MM.1S (cell line): Measurements from ENCODE around the gene KRT8.

ENCODE experiments used
- DNase-seq: peaks from one replicate; pipeline ENCODE4 v3.0.0-alpha.2; 2015
- H2AFZ ChIP-seq: fragments of 300-600 bp; sonication (generic); 2 replicates; pipeline ENCODE4 v1.6.0; 2016; ENCODE audit warnings: antibody characterized with exemption, low read length
- H3F3A ChIP-seq: fragments of 300-600 bp; sonication (generic); 2 replicates; pipeline ENCODE4 v1.6.1; 2016; ENCODE audit warnings: mild to moderate bottlenecking, antibody characterized with exemption, low read length, moderate library complexity, mixed read lengths; ENCODE audit not compliant: insufficient read depth
- H3K27ac ChIP-seq: fragments of 300-600 bp; sonication (generic); 2 replicates; pipeline ENCODE4 v1.5.1; 2016; ENCODE audit warnings: mild to moderate bottlenecking, low read length
- H3K27me3 ChIP-seq: fragments of 300-600 bp; sonication (generic); replicated peaks from 2 replicates; pipeline ENCODE4 v1.6.0; 2016; ENCODE audit warnings: low read length; ENCODE audit not compliant: insufficient read depth
- H3K36me3 ChIP-seq: fragments of 300-600 bp; sonication (generic); replicated peaks from 2 replicates; pipeline ENCODE4 v1.6.1; 2016; ENCODE audit warnings: mild to moderate bottlenecking, low read length, mixed read lengths; ENCODE audit not compliant: insufficient read depth
- H3K4me1 ChIP-seq: fragments of 300-600 bp; sonication (generic); 2 replicates; pipeline ENCODE4 v1.6.1; 2016; ENCODE audit warnings: low read length, mixed read lengths
- H3K4me2 ChIP-seq: fragments of 300-600 bp; sonication (generic); 2 replicates; pipeline ENCODE4 v1.6.0; 2016; ENCODE audit warnings: low read depth, low read length
- H3K4me3 ChIP-seq: fragments of 300-600 bp; sonication (generic); 2 replicates; pipeline ENCODE4 v1.5.1; 2016; ENCODE audit warnings: low read length, mixed read lengths
- H3K79me2 ChIP-seq: fragments of 300-600 bp; sonication (generic); 2 replicates; pipeline ENCODE4 v1.6.1; 2016; ENCODE audit warnings: mixed run types, low read length, mixed read lengths
- H3K9ac ChIP-seq: fragments of 300-600 bp; sonication (generic); 2 replicates; pipeline ENCODE4 v1.6.1; 2016; ENCODE audit warnings: low read length, mixed read lengths
- H3K9me2 ChIP-seq: fragments of 300-600 bp; sonication (generic); replicated peaks from 2 replicates; pipeline ENCODE4 v1.6.1; 2016; ENCODE audit warnings: mild to moderate bottlenecking, low read length, mixed read lengths; ENCODE audit not compliant: insufficient read depth
- H3K9me3 ChIP-seq: fragments of 300-600 bp; sonication (generic); replicated peaks from 2 replicates; pipeline ENCODE4 v1.6.1; 2016; ENCODE audit warnings: mild to moderate bottlenecking, low read length, mixed read lengths; ENCODE audit not compliant: insufficient read depth
- H4K20me1 ChIP-seq: fragments of 300-600 bp; sonication (generic); 2 replicates; pipeline ENCODE4 v1.6.1; 2016; ENCODE audit warnings: mild to moderate bottlenecking, low read length, moderate library complexity, mixed read lengths; ENCODE audit not compliant: insufficient read depth
- CTCF ChIP-seq: fragments of 300-600 bp; sonication (generic); IDR thresholded peaks from 2 replicates; pipeline ENCODE4 v1.5.1; 2016; ENCODE audit warnings: antibody characterized with exemption, low read length, mixed read lengths
- EZH2 ChIP-seq: fragments of 300-600 bp; sonication (generic); optimal IDR thresholded peaks from 2 replicates; pipeline ENCODE3; 2017; ENCODE audit warnings: low read depth, mild to moderate bottlenecking, antibody characterized with exemption, low read length, mixed read lengths
- EZH2phosphoT487 ChIP-seq: fragments of 300-600 bp; sonication (generic); IDR thresholded peaks from 2 replicates; pipeline ENCODE4 v1.6.1; 2018; ENCODE audit warnings: antibody characterized with exemption, low read length

KRT8 gene

DNA sequence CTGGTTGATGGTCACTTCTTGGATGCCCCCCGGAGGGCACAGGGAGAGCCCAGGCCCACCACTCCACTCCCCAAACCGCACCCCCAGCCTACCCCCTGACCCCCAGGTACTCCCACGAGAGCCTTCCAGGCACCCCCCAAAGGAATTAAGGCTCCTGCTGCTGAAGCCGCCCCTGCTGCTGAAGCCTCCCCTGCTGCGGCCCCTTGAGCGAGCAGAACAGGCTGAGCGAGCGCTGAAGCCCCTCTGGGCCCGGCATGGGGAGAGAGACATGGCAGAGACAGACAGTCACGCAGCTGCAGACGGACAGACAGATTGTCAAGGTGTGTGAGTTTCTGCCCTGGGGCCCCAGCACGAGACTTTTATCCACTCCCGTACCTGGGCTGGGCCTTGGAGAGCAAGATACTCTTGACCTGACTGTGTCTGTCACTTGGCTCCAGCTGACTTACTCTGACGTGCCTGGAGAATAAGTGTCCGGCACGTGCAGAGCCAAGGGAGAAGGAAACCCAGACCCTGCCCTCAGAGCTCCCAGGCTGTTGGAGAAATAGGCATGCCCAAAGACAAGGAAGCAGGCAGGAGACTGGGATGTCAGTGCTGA, 56.1 kb downstream of the KRT8 start, which contains the start of gene KRT78:
Gene KRT78, minus strand, starts transcription at position 334 of the 595 bp plus-strand sequence. Its CDS starts 64 bp downstream, at position 270.
- no peaks in the 10 kb centered on the region for H3K79me2 ChIP-seq
- no peaks in the 10 kb centered on the region for H3K9me3 ChIP-seq
- H4K20me1 ChIP-seq = no peaks in the 10 kb centered on the region
- TF ChIP-seq CTCF (no peak), EZH2phosphoT487 (no peak)
- no peak within 1 kb of the TSS for H3K4me3 ChIP-seq
- no peak for DNase-seq
- no peak within 1 kb of the TSS for H3K27ac ChIP-seq
- H3K4me2 ChIP-seq = no peak within 1 kb of the TSS
- H3F3A ChIP-seq = no peaks in the 10 kb centered on the region
- peaks cover 88% of the 10 kb centered on the region for H3K27me3 ChIP-seq
- H3K9me2 ChIP-seq = no peaks in the 10 kb centered on the region
- H2AFZ ChIP-seq = no peak within 1 kb of the TSS
- no peaks in the 10 kb centered on the region for H3K36me3 ChIP-seq
- no peaks in the 10 kb centered on the region for H3K4me1 ChIP-seq
- no peak within 1 kb of the TSS for H3K9ac ChIP-seq

DNA sequence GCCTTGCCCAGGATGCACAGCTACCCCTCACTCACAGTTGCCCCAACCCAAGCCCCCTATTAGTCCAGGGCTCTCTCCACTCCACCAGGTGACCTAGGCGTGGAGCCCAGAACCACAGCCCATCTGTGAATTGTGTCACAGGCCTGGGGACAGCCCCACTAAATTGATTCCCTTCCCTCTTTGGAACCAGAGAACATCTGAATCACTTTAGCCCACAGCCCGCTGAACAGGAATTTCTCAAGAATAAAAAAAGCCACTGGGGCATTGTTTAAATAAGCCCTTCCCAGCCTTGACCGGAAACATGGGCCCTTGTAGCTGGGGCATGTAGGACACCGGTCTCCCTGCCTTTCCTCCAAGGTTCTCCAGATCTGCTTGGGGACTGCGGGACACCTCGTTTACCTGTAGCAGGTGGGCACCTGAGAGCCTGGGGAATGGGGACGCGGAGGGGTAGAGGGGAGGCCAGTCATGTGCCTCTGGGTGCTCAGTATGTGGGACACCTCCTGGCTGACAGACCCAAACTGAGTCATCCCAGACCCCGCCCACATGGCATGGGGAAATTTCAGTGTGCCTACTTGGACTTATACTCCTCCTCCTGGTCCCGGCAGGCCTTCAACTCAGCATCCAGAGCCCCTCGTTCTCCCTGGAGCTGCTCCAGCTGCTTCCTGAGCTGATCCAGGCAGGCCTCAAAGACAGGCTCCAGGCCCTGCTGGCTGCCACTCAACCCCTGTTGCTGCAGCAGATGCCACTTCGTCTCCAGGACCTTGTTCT, 57.4 kb downstream of the KRT8 start:
- no peak overlapping the region for H2AFZ ChIP-seq
- H3K9me3 ChIP-seq = no peaks in the 10 kb centered on the region
- H3K4me3 ChIP-seq = no peak overlapping the region
- no peaks in the 10 kb centered on the region for H3K36me3 ChIP-seq
- TF ChIP-seq EZH2phosphoT487 = no peak
- TF ChIP-seq CTCF = no peak
- no peak for TF ChIP-seq EZH2
- no peaks in the 10 kb centered on the region for H3K79me2 ChIP-seq
- H3F3A ChIP-seq = no peaks in the 10 kb centered on the region
- H4K20me1 ChIP-seq = no peaks in the 10 kb centered on the region
- peaks cover 78% of the 10 kb centered on the region for H3K27me3 ChIP-seq
- no peak overlapping the region for H3K27ac ChIP-seq
- H3K9me2 ChIP-seq = no peaks in the 10 kb centered on the region
- no peak overlapping the region for H3K4me2 ChIP-seq
- DNase-seq = no peak
- no peak overlapping the region for H3K9ac ChIP-seq
- no peaks in the 10 kb centered on the region for H3K4me1 ChIP-seq
